GM18498 (cell line): Measurements from ENCODE around the gene ADCY5.

Source experiments
- ATAC-seq: cut with Tn5 transposase; IDR thresholded peaks from one replicate; pipeline ENCODE4 v1.9.1; 2021; ENCODE audit warnings: mild to moderate bottlenecking, moderate library complexity; ENCODE audit not compliant: unreplicated experiment

Gene ADCY5

DNA sequence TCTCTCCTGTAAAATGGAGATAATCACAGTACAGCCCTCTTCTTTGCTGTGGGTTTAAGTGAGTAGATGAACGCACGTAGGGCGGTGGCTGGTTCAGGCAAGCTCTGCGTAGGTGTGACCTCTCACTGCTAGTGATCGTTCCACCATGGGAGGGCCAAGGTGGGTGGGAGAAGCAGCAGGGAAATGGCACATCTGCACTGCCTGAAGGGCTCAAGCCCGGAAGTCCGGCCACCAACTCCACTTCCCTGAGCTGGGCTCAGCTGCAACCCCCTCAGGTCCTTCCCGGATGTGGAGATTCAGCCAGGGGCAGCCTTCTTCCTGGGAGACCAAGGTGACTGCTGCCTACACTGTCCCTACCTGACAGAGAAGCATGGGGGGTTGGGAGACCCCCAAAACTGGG is 102.9 kb downstream of the ADCY5 start:
- no peak for ATAC-seq

DNA sequence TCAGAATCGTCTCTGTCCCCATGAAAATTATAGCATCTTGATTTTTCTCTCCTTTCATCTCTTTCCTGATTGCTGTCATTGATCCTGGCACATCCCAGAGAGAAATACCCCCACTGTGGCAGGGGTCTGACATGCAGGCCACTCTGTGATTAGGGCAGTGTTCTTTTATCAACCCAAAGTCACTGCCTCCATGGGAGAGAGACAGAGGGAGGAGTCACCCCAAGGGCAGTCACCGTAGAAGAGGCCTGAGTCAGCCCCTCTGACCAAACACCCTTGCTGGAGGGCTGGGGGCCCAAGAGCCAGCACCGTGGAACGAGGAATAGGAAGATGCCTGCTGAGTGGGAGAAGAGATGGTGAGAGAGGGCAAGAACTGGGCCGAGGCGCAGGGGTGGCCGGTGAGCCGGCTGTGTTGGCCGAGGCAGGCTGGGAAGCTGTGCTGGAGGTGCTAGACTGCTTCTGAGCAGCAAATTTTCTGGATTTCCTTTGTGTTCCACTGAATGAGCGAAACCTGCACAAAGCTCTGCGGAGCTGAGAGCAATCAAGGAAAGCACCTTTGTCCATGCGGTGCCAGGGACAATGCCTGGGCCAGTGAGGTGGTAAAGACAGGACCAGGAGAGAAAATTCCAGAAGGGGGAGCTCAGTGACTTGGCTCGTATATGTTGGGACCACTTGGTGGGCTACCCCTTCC is 103.8 kb downstream of the ADCY5 start:
- no peak for ATAC-seq

DNA sequence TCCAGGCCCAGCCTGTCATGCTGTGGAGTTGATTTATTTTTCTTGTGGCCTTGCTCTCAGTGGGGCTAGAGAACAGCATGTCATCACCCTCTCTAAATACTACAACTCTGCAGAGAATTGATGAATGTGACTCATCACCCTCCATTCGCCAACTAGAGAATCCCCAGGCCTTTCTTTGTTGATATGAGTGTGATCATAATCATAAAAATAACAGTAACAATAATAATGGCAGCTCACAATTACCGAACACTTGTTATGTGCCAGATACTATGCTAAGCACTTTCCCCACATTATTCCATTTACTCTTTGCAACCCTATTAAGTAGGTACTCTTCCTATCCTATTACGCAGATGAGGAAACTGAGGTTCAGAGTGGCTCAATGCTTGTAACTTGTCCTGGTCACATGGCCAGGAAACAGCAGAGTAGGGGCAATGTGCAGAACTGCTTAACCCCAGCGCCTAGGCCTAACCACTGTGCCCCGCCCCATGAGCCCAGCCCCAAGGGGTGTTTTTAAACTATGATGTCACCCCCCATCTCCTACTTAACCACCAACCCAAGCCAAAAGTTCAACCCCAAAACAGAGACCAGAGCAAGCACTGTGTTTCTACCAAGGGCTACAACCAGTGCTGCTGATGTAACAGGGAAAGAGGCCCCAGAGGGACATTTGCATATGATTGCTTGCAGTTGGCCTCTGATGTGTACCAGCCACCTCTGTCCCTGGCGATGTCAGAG is 104.5 kb downstream of the ADCY5 start:
- no peak for ATAC-seq

DNA sequence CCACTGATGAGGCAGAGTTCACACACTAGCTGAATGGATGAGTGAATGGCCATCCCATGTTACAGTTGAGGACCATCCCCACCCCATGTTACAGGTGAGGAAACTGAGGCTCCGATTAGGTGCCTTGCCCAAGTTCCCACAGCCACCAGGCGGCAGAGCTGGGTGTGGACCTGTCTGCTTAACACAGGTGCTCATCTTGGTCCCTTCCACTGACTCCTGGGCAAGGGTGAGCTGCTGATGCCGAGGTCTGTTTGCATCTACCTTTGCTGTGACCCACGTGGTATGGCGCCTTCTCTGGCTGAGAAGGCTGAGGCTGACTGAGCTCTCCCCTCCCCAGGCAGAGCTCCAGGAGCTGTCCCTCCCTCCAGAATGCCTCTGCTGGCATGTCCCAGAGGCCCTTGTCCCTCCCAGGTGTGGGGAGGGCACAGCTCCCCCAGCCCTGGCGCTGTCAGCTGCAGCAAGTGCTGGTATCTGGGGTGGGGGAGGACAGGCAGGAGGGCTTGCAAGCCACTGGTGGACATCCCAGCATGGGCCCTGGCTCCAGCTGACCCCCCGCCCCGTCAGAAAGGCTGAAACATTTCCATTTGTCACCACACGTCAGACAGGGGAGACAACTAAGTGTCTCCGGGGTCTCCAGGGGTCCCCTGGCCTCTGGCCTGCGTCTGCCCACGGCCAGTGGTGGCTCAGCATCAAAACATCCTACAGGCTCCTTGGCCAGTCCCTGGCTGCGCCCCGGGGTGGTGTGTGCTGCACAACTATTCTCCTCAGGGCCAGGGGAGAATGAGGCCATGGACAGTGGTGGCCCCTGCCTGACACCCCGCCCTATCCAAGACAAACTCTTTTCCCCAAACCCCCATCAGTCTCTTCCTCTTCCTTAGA is 105.4 kb downstream of the ADCY5 start:
- no peak for ATAC-seq

DNA sequence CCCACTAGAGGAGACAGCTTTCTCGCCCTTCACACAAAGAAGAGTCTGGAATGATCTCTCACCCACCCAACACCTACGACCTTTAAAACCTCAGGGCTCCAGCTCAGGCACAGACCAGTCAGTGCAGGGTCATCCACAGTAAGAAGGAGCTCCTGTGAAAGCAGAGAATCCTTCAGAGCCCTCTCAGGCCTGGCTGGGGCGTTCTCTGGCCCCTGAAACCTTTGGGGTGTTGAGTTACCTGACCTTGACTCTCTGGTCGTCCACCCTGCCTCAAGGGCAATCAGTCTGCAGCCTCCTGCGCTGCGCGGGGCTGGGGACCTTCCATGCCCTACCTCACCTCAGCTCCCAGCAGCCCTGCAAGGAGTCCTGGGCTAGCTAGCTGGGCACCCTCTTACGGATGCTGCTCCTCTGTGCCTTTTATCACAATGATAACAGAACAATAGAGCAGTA is 106.2 kb downstream of the ADCY5 start:
- ATAC-seq = no peak

DNA sequence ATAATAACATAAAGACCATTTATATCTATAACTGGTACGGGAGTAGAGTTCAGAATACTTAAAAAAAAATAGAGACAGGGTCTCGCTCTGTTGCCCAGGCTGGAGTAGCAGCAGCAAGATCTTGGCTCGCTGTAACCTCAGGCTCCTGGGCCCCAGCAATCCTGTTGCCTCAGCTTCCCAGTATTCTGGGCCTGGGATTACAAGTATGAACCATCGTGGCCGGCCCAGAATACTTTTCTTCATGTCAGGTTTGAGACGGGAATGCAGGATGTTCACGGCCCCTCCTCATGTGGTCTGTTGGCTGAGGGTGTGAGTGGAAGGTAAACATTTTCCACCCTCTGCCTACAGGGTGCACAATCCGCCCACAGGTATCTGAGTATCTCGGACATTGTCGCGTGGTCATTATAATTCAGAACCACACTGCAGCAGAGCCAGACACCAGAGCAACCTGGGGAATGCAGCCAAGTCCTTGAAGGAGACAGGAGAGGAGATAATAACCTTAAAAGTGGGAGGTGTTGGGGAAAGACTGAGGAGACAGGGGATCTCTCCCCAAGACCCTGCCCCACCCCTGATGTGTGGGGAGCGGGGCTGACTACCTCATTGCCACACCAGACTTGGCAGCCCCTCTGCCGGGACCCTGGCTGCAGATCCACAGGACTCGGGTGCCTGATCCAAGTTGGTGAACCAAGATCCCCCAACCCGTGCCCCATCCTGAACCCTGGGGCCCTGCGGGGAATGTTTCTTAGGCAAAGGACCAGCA is 106.8 kb downstream of the ADCY5 start:
- no peak for ATAC-seq

DNA sequence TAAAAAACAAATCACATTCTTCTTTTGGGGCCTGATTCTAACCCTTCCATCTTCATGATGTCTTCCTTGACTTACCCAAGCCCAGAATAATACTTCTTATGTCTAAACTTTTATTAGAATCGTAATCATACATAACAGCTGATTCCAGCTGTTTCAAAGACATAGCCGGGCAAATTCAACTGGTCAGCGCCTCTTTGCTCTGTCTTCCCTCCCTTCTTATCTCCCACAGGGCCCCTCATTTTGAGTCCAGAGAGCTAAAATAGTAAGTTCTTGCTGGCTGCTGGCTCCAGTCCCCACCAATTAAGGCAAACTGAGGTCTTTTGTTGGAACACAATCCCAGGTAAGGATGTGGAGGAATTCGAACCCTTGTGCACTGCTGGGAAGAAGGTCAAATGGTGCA is 108.6 kb downstream of the ADCY5 start:
- ATAC-seq = no peak

DNA sequence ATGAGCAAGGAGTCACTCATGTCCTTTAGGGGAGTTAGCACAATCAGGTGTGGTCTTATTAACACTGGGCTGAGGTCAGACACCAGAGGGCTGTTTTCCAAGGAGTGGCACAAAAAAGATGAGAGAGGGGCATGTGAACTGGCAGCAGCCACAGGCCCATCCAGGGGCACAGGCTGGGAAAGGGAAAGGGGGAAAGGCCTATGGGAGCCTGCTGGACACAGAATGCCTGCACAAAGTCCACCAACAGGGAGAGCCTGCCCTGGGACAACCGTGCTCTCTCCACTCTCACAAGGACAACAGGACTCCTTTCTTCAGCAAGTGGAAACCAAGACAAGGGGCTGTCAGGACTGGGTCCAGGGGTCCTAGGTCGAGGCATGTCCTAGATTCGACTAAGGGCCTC is 109.6 kb downstream of the ADCY5 start:
- ATAC-seq = no peak

DNA sequence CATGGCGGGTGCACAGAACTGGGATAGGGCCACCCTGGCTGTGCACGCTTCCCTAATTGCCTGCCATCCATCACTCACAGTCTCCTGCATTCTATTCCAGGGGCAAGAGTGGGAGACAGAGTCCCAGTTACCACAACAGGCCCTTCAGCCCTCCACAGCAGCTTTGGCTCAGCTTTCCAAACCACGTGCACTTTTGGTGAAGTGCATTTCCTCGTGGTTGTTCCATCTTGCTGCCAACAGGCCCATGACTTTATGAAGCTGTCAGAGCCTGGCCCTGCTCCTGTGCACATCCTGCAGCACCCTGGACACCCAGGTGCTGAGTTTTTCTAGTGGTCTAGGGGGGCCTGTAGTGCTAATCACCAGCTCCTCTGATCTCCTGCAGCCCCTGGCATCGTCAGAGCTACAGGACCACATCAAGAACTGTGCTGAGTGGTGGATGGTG is 110.2 kb downstream of the ADCY5 start:
- ATAC-seq = no peak

DNA sequence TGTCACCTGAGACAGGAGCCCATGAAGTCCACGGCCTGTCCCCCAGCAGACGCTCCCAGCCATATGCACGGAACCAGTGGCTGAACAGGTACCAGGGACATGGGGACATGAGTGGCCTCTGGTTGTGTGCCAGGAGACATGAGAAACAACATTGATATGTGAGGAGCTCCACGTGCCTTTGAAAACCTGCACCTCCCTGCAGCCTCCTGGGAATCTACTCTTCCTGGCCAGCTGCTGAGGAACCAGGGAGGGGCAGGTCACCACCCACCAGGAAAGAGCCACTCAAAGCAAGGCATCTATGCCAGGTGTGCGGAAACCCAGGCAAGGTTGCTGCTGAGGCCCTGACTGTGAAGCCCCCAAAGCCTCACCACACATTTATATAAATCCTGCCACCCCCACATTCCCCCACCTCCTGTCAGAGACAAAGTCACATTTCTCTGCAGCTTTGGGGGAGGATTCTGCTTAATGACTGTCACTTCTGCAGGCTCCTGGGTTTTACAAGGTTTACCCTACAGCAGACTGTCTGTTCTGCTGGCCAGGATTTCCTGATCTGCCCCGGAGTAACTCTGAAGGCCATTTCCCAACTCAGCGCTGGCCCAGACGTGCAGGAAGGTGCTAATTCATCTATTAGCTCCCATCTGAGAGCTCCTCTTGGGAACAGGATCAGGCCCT is 110.8 kb downstream of the ADCY5 start:
- no peak for ATAC-seq

DNA sequence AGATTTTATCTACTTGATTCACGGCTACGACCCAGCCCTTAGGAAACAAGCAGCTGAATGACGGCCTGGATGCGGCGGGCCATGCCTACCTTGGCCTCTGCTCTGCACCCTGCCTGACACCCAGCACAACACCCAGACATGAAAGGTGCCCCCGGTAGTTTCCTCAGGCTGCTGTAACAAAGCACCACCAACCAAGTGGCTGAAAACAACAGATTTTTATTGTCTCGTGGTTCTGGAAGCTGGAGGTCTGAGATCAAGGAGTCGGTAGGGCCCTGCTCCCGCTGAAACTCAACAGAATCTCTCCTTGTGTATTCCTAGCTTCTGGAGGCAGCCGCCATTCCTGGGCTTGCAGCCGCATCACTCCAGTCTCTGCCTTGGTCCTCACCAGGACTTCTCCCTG is 111.7 kb downstream of the ADCY5 start:
- ATAC-seq = no peak

DNA sequence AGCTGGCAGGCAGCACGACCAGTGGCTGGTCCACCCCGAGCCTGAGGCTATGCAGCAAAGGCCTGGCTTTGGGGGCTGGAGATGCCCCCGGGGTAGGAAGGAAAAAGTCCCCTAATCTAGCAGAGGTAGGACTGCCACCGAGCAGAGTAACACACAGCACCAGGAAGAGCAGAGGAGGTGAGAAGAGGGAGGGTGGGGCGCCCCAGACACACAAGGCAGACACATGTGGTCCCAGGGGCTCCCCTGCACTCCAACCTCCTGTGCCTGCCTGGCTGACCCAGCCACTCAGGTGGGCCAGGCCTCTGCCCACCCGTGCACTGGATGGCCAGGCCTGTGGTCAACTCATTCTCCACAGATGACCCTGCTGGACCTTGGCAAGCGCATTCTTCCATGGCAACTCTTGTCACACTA is 112.4 kb downstream of the ADCY5 start:
- no peak for ATAC-seq

DNA sequence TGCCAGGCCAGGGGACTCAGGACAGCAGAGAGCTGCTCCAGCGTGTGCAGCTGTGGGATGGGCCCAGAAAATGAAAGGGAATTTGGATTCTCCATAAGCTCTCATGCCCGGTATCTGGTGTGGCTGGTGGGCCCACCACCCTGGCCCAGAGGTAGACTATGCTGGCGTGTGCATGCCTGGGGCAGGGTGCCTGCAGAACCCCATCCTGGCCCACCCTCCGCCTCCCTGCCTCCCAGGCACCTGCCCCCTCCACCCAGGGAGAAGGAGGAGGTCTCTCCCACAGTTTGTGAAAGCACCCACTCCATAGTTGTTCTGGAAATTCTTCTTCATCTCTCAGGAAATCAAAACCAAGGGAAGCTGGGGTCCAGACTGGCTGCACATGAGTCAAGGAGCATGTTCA is 112.9 kb downstream of the ADCY5 start:
- ATAC-seq = no peak

DNA sequence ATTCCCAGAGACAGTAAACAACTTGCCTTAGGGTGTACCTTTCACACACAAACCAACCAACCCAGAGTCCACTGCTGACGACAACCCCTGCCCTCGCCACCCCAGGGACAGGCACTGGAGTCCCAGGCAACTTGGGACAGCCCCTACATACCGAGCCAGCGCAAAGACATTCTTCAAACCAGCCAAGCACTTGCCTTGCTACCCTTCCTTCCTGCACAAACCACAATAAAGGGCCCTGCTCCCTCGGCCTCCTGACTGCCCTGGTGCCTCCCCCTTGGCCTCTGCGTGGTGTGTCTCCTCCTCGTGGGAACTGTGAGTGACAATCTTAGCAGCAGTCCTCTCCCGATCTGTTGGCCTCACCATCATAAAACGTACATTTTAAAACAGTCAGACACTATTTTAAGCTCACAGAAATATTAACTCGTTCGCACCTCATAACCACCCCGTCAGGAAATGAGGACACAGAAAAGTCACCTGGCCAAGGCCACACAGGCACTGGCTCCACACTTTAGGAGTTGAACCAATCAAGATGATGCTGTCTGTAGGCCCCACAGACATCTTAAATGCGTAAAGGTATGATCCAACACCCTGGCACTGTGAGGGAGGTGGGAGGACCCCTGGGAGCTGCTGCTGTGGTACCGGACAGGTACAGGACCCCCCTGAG is 113.8 kb downstream of the ADCY5 start:
- ATAC-seq = no peak

DNA sequence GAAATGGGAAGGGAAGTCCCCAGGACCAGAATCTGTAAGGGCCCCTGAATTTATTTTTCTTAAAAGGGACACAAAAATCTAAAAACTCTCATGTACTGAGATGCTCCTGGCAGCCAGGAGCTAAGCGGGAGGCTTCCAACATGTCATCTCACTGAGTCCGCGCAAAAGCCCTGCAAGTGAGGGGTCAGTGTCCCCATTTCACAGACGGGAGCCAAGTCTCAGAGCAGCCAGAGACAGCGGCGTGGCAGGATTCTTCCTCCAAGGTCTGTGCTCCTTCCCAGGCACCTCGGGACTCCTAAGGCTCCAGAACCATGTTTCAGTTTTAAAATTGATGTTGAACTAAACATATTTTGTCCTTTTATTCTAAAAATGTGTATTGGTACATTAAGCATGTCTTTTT is 114.8 kb downstream of the ADCY5 start:
- ATAC-seq = no peak

DNA sequence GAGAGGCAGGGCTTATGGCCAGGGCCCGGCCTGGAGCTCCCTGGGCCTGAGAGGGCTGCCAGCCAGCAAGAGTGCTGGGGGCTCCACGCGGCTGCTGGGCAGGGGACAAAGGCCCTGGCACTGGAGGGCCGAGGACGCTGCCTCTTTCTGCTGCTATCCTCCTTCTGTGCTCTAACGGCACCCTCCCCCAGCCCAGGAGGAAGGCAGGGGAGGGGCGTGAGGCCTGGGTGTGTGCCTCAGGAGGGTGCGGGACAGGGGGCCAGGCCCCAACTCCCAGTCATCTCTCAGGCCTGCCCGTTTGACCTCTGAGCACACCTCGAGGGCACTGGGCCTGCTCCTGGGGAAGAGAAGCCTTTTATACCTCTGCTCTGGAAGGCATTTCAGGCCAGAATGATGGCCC is 115.5 kb downstream of the ADCY5 start:
- no peak for ATAC-seq

DNA sequence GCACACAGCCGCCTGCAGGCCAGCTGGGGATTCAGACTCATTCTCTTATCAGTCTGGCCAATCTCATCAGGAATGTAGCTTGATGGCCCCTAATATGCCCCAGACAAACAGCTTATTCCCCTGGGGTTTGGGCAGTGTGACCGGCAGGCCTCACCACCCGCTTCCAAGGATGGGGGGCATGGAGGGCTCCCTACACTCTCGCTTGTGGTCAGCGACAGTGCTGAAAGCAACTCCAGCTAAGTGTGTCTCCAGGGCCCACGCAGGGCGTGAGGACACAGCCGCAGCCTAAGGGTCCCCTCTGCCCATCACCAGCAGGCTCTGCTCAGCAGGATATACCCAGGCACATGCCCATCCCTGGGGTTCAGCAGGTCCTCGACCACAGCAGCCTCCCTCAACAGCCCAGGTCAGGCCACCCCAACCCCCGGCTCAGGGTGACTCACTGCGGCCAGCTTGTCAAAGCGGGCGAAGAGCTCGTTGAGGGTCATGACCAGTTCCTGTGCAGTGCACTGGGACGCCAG is 116.7 kb downstream of the ADCY5 start:
- no peak for ATAC-seq

DNA sequence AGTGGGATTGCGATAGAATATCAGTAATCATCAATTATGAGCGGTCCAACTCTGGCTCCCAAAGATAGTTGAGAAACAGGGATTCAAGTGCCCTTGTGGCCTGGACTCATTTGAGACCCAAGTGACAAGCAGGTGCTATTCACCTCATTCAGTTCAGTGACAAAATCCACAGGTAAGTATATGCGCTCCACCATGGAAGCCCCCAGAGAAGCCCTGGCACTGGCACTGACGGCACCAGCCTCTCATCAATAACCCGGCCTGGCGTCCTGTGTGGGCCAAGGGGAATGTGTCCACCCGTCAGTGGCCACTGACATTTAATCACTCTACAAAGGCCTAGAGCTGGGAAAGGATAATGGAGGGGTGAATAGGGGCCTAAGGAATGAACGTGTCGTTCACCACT is 117.2 kb downstream of the ADCY5 start:
- ATAC-seq = no peak

DNA sequence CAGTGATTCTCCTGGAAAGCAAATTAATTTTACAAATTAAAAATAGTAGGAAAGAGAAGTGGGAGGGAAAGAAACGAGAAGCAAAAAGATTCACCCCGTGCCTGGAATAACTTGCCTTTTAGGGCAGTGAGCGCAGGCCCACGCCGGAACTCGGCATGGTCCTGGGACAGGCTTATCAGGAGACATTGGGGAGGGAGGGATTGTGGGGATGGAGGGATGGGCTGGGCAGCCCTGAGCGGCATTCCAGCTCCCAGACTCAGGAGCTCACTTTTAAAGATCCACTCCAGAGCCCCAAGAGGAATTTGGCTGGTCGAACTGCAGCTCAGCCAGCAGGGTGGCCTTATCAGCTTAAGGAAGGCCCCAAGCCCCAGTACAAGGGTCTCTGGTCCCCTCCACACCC is 117.9 kb downstream of the ADCY5 start:
- no peak for ATAC-seq
